Stimulated activated CD8-positive, alpha-beta memory T cell treated with anti-CD3 and anti-CD28 coated beads, Interleukin-12 subunit alpha, Interleukin-12 subunit beta, amount 100 ng/mL, for 4 hours (primary cell): Measurements from ENCODE around the gene PEAR1.

Source experiments
- DNase-seq: peaks from one replicate; pipeline ENCODE4 v3.0.0-alpha.2; 2020; ENCODE audit warnings: low read depth

PEAR1 gene

DNA sequence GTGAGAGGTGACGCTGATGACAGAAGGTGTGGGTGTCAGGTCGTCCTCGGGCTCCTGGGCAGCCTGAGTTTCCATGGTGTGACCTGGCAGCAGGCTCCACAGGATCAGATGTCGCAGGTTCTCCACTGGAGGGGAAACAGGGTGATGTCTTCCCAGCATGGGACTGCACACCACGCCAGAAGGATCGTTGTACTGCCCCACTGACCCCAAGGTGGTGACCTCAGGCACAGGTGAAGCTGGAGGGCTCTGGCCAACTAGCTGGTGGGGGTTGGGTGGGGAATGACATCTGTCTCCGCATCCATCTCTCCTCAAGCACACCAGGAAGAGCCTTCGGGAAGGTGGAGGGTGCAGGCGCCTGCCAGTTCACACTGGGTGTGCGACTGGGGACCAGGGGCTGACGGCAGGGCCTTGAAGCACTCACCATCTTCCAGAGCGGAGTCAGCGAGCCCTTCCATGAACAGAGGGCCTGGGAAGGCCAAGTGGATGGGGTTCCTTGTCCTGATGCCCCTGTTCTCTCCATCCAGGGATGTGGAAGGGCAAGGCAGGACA is 46.3 kb downstream of the PEAR1 start:
- DNase-seq = no peak

- no peak for DNase-seq
Measured at GRCh38 chr1:156941675-156942074, 48.2 kb downstream of the PEAR1 start.

DNA sequence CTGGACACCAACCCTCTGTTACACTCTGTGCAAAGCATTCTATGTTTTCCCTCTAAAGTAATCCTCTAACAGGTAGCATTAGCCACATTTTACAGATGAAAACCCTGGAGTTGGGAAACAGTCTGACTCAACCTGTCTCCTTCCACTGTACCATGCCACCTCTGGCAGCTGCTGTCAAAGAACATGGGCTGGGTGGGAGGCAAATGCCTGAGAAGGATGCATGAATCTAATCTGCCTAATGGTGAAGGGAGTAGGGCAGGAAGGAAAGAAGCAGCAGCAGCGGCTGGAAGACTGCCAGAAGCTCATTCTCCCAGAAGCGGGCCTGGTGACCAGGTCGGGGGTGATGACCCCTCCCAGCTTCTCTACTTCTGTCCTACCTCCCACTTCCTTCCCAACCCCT is 48.7 kb downstream of the PEAR1 start:
- DNase-seq = no peak

DNA sequence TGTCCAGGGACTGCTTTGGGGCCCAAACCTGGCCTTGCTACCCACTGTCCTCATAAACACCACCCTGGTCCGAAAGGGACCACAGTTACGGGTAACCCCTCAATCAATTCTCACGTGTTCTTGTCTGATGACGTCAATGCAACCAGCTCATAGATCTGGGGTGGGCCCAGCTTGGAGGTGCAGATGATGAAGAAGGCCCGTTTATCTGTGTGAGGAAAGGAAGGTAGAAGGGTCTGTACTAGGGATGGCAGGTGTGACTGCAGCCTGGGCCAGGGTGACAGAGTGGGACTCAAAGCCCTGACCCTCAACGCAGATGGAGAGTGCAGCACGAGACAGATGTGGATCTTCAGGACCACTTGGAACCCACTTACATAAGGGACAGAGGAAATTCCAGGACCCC is 49.1 kb downstream of the PEAR1 start:
- DNase-seq = no peak

GRCh38 chr1:156943756-156944155 is 50.2 kb downstream of the PEAR1 start:
- DNase-seq = no peak

- no peak for DNase-seq
Measured at GRCh38 chr1:156944268-156944667, 50.8 kb downstream of the PEAR1 start.

- no peak for DNase-seq
Measured at GRCh38 chr1:156944848-156945247, 51.3 kb downstream of the PEAR1 start.

GRCh38 chr1:156945881-156946661 is 52.6 kb downstream of the PEAR1 start:
- DNase-seq = no peak

DNA sequence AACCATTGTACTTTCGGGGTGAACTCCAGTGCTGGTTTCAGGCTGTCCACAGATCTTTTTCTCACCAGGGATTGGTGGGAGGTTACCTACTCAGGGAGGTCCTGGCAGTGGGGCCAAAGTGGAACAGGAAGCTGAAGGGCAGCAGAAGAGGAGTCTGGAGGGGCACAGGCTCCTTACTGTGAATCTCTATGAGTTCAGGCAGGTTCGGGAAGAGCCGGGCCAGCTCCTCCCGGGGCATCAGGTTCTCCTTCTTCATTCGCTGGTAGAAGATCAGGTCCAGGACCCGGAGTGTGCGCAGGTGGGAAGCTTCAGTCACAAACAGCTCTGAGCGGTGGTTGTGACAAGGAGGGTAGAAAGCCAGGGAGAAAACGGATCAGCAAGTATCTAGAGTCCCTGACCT is 53.6 kb downstream of the PEAR1 start:
- DNase-seq = no peak

DNA sequence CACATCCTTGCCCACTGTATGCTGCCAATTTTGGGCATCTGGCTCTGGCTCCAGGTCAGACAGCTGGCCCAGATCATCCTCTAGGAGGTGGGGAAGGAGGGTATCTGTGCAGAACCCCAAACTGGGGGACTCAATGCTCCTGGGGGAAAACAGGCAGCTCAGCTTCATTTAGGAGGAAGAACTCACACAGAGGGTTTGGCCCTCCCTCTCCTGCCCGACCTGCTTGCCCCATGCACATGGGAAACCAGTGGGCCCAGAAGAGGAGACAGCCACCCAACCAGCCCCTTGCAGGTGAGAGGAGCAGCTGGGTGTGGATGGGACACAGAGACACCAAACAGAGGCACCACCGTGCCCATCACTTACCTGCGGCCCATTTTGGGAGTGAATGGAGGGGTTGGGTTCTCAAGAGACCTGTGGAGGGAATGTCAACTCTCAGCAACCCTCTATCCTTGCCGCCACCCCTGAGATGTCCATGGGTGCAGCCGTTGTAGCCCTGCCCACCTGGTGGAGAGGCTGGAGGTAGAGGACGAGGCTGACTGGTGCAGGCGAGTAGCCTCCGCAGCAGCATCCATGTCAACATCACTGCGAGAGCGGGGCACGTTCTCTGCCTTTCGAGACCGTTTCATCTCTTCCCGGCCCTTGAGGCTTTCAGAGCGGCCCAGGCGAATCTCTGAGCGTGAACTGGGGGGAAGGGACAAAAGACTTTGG is 54.5 kb downstream of the PEAR1 start:
- DNase-seq = no peak

DNA sequence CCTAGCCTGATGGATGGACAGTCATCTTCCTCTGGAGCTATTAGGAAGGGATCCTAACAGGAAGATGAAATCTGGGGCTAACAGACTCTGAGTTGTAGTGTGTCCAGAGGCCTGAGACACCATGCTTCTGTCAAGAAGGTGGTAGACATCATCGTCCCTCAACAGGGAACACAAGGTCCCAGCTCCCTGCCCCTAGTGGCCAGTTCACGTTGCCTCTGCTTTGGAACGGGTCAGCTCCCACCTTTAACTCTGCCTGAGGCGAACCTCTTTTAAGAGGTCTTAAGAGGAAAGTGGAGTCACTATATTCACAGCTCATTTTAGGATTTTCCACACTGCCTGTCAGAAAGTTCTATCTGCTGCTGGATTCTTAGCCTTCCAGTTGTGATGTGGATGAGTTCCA is 55.2 kb downstream of the PEAR1 start:
- no peak for DNase-seq

DNA sequence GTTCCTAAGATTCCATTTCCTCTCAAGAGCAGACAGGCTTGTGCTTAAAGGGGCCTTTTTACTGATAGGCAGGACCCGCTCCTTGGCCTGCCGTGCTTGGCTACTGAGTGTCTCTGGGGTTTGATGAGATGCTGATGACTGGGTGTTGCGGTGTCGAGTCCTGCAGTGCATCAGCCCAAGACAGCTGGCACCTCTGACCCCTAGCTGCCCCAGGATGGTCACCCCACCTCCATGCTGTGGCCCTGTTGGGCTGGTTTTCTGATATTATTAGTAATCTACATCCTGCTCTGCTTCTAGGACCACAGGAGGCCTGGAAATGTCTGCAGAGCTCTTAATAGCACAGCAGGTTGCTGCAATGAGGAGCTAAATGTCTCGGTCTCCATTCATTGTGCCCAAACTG is 55.6 kb downstream of the PEAR1 start:
- DNase-seq = no peak

- no peak for DNase-seq
Measured at GRCh38 chr1:156951371-156951770, 57.9 kb downstream of the PEAR1 start.

DNA sequence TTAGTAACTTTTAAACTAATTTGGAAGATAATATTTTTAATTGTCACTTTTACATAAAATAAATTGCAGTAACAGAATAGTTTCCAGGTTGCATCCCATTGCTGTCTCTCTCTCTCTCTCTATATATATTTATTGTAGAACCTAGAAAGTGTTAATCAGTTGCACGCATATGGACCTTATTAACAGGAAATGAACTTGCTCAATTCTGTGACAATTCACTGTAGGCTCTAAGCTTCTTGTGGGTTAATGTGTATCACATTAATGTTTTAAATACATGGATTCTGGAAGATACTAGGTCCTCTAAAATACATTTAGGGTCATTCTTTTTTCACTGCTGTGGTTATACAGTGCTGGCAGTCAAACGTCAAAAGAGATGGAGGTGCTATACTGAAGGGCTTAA is 60.1 kb downstream of the PEAR1 start:
- DNase-seq = no peak

- no peak for DNase-seq
Measured at GRCh38 chr1:156956333-156956732, 62.8 kb downstream of the PEAR1 start.

- no peak for DNase-seq
Measured at GRCh38 chr1:156957634-156958033, 64.1 kb downstream of the PEAR1 start.

- no peak for DNase-seq
Measured at GRCh38 chr1:156958247-156958714, 64.8 kb downstream of the PEAR1 start.

GRCh38 chr1:156959414-156959813 is 65.9 kb downstream of the PEAR1 start:
- DNase-seq = no peak

- DNase-seq = no peak
Measured at GRCh38 chr1:156959925-156960324, 66.4 kb downstream of the PEAR1 start.

DNA sequence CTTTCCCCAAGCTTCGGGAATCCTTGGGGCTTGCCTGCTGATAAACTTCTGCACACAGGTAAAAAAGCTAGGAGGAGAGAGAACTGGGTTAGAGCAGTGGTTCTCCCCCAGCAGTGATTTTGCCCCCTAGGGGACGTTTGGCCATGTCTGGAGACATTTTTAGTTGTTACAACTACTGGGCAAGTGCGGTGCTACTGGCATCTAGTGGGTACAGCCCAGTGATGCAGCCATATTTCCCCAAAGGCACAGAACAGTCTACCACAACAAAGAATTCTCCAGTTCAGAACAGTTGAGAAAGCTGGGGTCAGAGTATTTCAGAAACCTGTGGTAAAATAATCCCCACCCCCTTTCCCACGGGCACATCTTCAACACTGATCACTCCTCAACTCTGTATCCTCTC is 68.2 kb downstream of the PEAR1 start:
- DNase-seq = no peak

- DNase-seq = no peak
Measured at GRCh38 chr1:156963621-156964020, 70.1 kb downstream of the PEAR1 start.

- no peak for DNase-seq
Measured at GRCh38 chr1:156964441-156964840, 70.9 kb downstream of the PEAR1 start.
